Measurements from ENCODE around the gene P4HA2.
"Not testable (repeated sequence)": the region's sequence is repeated elsewhere in the genome, so short reads cannot be mapped to it uniquely, and the experiment has no call there.

P4HA2 gene

GRCh38 chr5:132195727-132196126 is 31.9 kb downstream of the P4HA2 start:
- DNase-seq: no peak

DNA sequence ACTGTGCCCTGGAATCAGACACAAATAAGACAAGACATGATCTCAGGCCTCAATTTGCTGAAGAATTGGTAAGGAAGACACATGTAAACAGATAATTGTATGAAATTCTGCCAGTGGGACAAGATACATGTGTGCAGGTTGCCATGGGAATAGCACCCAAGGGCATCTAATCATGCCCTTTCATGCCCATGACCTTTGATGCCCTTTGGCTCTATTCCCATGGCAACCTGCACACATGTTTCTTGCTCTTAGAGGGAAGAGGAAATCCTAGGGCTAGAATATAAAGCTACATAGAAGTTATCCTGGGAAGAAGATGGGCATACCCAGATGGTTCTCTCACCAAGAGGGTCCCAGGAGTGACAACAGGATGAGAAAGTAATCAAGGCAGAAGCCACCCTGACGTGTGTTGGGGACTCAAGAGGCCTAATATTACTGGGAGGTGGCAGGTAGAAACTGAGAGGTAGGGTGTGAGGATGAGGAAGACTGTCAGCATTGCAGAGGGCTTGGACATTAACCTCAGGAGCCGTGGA is 34.4 kb downstream of the P4HA2 start:
- DNase-seq: no peak

- DNase-seq: peak; percentile 58
These were observed 37.4 kb downstream of the P4HA2 start for GRCh38 chr5:132190161-132190817.

GRCh38 chr5:132184588-132184987 is 43.1 kb downstream of the P4HA2 start:
- DNase-seq: no peak

DNA sequence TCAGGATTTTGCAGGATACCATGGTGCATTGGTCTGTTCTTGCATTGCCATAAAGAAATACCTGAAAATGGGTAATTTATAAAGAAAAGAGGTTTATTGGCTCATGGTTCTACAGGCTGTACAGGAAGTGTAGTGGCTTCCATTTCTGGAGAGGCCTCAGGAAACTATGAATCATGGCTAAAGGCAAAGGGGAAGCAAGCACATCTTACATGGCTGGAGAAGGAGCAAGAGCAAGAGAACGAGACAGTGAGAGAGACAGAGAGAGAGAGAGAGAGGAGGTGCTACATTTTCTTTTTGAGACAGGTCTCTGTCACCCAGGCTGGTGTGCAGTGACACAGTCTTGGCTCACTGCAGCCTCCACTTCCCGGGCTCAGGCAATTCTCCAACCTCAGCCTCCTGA is 43.9 kb downstream of the P4HA2 start:
- DNase-seq: no peak

- DNase-seq: no peak
These were observed 45.2 kb downstream of the P4HA2 start for GRCh38 chr5:132182359-132183040.

DNA sequence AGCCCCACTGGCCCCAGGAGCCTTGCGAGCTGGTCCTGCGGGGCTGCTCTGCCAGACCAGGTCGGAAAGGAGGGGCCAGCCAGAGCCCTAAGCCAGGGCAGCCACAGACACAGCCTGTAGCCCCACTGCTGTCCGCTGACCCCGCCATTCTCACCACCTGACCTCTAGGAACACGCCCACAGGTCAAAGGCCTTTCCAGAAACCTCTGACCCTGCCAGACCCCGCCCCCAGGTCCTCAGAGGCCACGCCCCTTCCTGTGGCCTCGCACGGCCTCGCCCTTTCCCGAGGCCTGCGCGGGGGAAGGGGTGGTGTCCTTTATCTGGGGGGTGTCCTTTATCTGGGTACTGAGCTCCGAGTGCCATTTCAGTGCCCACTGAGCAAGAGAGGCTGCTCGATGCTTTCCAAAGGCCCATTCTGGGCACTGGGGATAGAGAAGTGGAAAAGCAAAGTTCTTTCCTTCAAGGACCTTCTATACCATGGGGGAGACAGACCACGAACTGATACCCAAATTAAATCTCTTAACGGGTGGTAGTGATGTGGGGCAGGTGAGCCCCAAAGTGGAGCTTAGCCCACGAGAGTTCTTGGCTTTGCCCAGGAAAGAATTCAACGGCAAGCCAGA is 46.5 kb downstream of the P4HA2 start:
- no peak for DNase-seq

DNA sequence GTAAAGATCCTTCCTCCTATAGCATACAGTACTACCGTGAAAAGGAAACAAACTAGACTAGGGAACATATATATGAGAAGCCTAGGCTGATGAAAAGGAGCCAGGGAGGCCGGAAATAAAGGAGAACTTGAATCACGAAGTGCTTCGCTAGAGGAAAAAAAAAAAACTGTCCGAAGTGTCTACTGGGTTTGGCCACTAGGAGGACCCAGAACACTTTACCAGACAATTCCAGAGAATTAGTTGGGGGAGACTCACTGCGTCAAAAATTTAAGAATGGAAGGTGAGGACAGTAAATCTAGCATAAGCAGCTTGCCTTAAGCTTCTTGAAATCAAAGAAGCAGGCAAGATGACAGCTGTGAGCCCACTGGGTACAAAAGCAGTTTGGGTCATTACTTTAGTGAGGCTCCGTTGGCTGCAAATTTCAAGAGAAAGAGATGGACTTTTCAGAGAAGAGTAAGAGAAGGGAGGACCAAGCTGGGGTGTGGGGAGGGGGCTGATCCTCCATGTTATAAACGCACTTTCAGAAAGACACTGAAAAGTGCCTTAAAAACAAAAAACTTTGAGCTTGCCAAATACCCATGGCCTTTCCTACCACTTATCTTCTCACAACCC is 47.4 kb downstream of the P4HA2 start:
- no peak for DNase-seq

DNA sequence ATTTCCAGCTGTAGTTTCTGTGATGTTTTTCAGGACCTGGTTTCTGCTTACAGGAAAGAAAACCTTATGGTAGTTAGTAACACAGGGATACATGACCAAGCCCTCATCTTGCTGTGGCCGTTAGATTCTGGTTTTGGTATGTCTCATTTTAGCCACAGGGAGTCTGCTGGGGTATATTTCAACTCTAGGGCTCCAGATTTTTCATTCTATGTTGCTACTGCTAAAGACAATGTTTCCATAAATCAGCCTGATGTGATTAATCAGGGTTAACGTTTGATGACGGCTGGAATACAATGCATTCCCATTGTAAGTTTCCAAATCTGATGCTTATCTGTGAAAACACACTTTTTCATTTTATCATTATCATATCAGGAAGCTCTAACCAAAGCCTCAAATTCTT is 48.2 kb downstream of the P4HA2 start:
- DNase-seq: no peak

DNA sequence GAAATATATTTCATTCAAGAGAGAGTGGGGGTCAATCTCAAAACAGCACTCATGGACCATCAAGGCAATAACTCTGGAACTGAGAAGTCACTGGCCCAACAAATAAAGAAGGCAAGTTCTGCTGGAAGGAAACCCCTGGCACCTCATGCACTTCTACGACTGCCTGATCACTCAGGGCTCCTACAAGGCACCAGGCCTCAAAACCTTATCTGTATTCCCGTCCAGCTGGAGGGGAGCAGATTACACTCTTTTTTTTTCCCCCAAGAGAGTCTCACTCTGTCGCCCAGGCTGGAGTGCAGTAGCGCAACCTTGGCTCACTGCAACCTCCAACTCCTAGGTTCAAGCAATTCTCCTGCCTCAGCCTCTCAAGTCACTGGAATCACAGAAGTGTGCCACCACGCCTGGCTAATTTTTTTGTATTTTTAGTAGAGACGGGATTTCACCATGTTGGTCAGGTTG is 49.9 kb downstream of the P4HA2 start:
- DNase-seq: no peak

DNA sequence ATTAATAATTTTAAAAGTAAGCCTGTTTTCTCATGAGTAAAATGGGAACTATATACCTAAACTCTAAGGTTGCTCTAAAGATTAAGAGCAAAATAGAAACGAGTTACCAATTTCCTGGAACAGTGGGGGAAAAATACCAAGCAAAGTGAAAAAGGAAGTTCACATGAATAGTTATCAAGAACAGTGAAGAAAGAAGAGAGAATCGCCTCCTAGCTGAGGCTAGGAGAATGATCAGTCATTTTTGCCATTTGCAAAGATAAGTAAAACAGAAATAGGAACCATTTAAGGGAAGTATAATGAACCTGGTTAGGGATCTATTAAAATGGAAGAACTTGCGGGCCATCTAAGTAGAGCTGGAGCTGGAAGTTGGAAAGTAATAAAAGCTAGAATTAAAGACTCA is 50.7 kb downstream of the P4HA2 start:
- DNase-seq: peak; percentile 23

GRCh38 chr5:132176521-132176945 is 51.1 kb downstream of the P4HA2 start:
- no peak for DNase-seq

DNA sequence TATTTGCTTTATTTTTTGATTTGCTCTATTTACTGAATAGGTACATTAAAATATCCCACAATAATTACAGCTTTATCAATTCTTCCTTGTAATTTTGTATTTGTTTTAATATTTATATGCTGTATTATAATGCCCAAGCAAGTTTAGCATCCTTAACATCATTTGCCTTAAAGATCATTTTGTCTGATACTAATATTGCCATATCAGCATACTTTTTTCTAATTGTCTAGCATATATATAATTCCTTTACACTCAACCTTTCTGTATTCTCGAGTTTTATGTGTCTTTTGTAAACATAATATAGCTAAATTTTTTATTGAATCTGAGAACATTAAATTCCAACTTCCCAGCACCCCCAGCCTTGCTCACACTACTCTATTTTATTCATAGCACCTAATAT is 64.7 kb downstream of the P4HA2 start:
- DNase-seq: no peak

- not testable (repeated sequence) for DNase-seq
These were observed 65.9 kb downstream of the P4HA2 start for GRCh38 chr5:132161574-132162326.

GRCh38 chr5:132156413-132156812 is 71.2 kb downstream of the P4HA2 start:
- no peak for DNase-seq

GRCh38 chr5:132150565-132150964 is 77.1 kb downstream of the P4HA2 start:
- DNase-seq: no peak

DNA sequence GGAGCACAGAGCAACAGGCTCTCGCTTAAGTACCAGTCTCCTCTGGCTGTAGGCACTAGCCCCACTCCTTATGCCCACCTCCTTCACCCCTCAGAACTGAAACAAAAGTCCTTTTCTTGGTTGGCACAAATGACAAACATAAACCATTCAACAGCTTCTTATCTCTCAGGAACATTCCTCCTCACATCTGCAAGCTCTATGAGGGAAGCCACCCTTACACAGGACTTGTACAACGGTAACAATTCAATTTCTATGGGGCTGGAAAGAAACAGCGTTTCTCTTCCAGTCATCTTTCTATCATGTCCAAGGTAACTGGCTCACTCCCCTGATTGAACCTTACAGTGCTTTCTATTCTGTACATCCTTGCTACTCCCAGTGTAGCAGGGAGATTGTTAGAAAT is 80.0 kb downstream of the P4HA2 start:
- DNase-seq: no peak

DNA sequence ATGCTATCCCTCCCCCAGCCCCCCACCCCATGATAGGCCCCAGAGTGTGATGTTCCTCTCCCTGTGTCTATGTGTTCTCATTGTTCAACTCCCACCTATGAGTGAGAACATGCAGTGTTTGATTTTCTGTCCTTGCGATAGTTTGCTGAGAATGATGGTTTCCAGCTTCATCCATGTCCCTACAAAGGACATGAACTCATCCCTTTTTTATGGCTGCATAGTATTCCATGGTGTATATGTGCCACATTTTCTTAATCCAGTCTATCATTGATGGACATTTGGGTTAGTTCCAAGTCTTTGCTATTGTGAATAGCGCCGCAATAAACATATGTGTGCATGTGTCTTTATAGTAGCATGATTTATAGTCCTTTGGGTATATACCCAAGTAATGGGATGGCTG is 82.3 kb downstream of the P4HA2 start:
- not testable (repeated sequence) for DNase-seq

GRCh38 chr5:132143148-132143547 is 84.5 kb downstream of the P4HA2 start:
- no peak for DNase-seq

GRCh38 chr5:132142459-132142858 is 85.2 kb downstream of the P4HA2 start:
- no peak for DNase-seq

All from CD4-positive, alpha-beta T cell treated with Interleukin-10 for 1 hour (primary cell).